K562 (cell line): Measurements from ENCODE around the gene LAMC1. TPM values are rescaled to one million over a fixed set of nuclear protein-coding genes. Genes with fewer than 3 reads are reported as not detected.
A peak's percentile ranks its signal among the peaks of the same experiment; 100 is the strongest.

Experiments used
- ATAC-seq: fragments of 200-7000 bp; cut with Tn5 transposase; 3 replicates; pipeline ENCODE4 v1.9.1; 2020; ENCODE audit warnings: moderate library complexity
- BruUV-seq: library from RNA; stranded (reverse); fragments of 400-500 nt; replicated peaks from 2 replicates; lab custom pipeline; 2021; lab: Mats Ljungman, UMichigan
- CTCF ChIA-PET: fragments of 300-600 bp; formaldehyde crosslinking; extraction: SDS; loops from one replicate; lab custom pipeline; 2021; ENCODE audit warnings: low intra/inter-chr PET ratio; lab: Yijun Ruan, JAX
- POLR2A ChIA-PET: fragments of 300-600, 350-650 bp; sonication (Branson Sonifier 250); formaldehyde crosslinking; extraction: SDS; loops from one replicate; lab custom pipeline; 2021; ENCODE audit warnings: antibody characterized with exemption, inconsistent platforms; lab: Yijun Ruan, JAX
- DNase-seq, 4 experiments: peaks; one replicate each; pipeline versions ENCODE4 v3.0.0 to v3.0.0-alpha.2; 2011 to 2018; ENCODE audit warnings: low spot score in 3 of 4, mixed read lengths in 3 of 4; ENCODE audit errors: extremely low read depth in 1 of 4
- FAIRE-seq: peaks from 2 replicates; lab custom pipeline; 2011; peaks lifted over from hg19 to GRCh38; lab: Jason Lieb, UNC
- H2AFZ ChIP-seq: 2 replicates; pipeline ENCODE4 v1.6.0; 2011; ENCODE audit warnings: low read depth, low read length, control low read depth, inconsistent platforms
- H3K27ac ChIP-seq: fragments of 200-600 bp; 3 replicates; pipeline ENCODE4 v1.8.0; 2011; ENCODE audit warnings: low read depth, mild to moderate bottlenecking, control low read depth, inconsistent platforms, low read length, moderate library complexity, mixed read lengths; ENCODE audit errors: extremely low read depth
- H3K27me3 ChIP-seq, 2 experiments: fragments of 300-600 bp in 1 of 2; 2 replicates in 1 of 2; 3 replicates in 1 of 2; pipeline versions ENCODE4 v1.6.0 to v1.8.0; 2011; ENCODE audit warnings: inconsistent platforms in 2 of 2, low read length in 2 of 2, mild to moderate bottlenecking in 1 of 2, mixed read lengths in 1 of 2, moderate library complexity in 1 of 2; ENCODE audit not compliant: control insufficient read depth in 2 of 2, insufficient read depth in 2 of 2
- H3K36me3 ChIP-seq: fragments of 300-600 bp; 3 replicates; pipeline ENCODE4 v1.8.0; 2011; ENCODE audit warnings: mild to moderate bottlenecking, low read length, inconsistent platforms; ENCODE audit not compliant: control insufficient read depth, insufficient read depth
- H3K4me1 ChIP-seq, 2 experiments: fragments of 200-600 bp in 1 of 2; replicated peaks in 1 of 2; 2 replicates in 1 of 2; 3 replicates in 1 of 2; pipeline versions ENCODE4 v1.5.1 to v1.8.0; 2011; ENCODE audit warnings: inconsistent platforms in 2 of 2, low read length in 2 of 2, mild to moderate bottlenecking in 1 of 2, mixed read lengths in 1 of 2, moderate library complexity in 1 of 2; ENCODE audit not compliant: control insufficient read depth in 2 of 2, insufficient read depth in 2 of 2
- H3K4me2 ChIP-seq: 2 replicates; pipeline ENCODE4 v1.6.1; 2011; ENCODE audit warnings: low read length, control low read depth, inconsistent platforms, mixed read lengths; ENCODE audit not compliant: insufficient read depth
- H3K4me3 ChIP-seq: fragments of 200-600 bp; sonication (generic), shearing (Covaris generic); 2 replicates; pipeline ENCODE4 v1.5.1; 2016; ENCODE audit warnings: control low read depth, inconsistent platforms
- H3K79me2 ChIP-seq: fragments of 200-600 bp; 3 replicates; pipeline ENCODE4 v1.8.0; 2011; ENCODE audit warnings: low read length, inconsistent platforms; ENCODE audit not compliant: control insufficient read depth, insufficient read depth
- H3K9ac ChIP-seq, 2 experiments: 2 replicates each; pipeline versions ENCODE4 v1.6.0 to v1.6.1; 2011; ENCODE audit warnings: low read depth in 2 of 2, low read length in 2 of 2, control low read depth in 1 of 2, inconsistent platforms in 1 of 2, mild to moderate bottlenecking in 1 of 2, mixed read lengths in 1 of 2; ENCODE audit not compliant: insufficient read depth in 1 of 2
- H3K9me1 ChIP-seq: one replicate; pipeline ENCODE4 v1.6.0; 2011; ENCODE audit warnings: inconsistent platforms, mild to moderate bottlenecking, low read length, moderate library complexity; ENCODE audit not compliant: control insufficient read depth, insufficient read depth
- H3K9me3 ChIP-seq: replicated peaks from 2 replicates; pipeline ENCODE4 v1.5.1; 2011; ENCODE audit warnings: low read depth, low read length, inconsistent platforms; ENCODE audit not compliant: control insufficient read depth, insufficient read depth
- H4K20me1 ChIP-seq: replicated peaks from 2 replicates; pipeline ENCODE4 v1.6.1; 2011; ENCODE audit warnings: low read length, inconsistent platforms, mixed read lengths; ENCODE audit not compliant: control insufficient read depth, insufficient read depth
- KDM1A ChIP-seq, 2 experiments: fragments of 450-650 bp; IDR thresholded peaks; 2 replicates each; pipeline ENCODE4 v1.6.1; 2016; ENCODE audit warnings: mild to moderate bottlenecking in 2 of 2
- ZNF398 ChIP-seq: fragments of 250-450 bp; sonication (Bioruptor Pico); IDR thresholded peaks from 2 replicates; pipeline ENCODE4 v1.8.0; 2021; ENCODE audit warnings: moderate library complexity, mild to moderate bottlenecking, inconsistent platforms
- WGBS: fragments of 100-300 bp; shearing (Covaris generic); methylation state at CpG from one replicate; pipeline ENCODE4 v1.1.6; 2016; ENCODE audit warnings: low coverage, mixed read lengths; ENCODE audit not compliant: insufficient coverage; ENCODE audit errors: missing lambda C conversion rate; 5-methylcytosine and 5-hydroxymethylcytosine counted together
- in situ Hi-C: fragments of 300-500 bp; cut with MboI; formaldehyde crosslinking; loops from 4 replicates; pipeline ENCODE4 v1.15.0; 2018; ENCODE audit warnings: inconsistent platforms, mixed read lengths
- intact Hi-C: fragments of 100-400 bp; cut with micrococcal nuclease; formaldehyde crosslinking; loops from 2 replicates; pipeline ENCODE4 v1.14.2; 2022
- polyA plus RNA-seq, 8 experiments: library from polyadenylated mRNA; depleted of rRNA in 4 of 8; stranded (reverse) in 5 of 8; unstranded in 3 of 8; fragments of >200 nt; fragmentation: Nextera tagmentation in 2 of 8; fragmentation: Illumina TruSeq in 1 of 8; extraction: Ambion mirVana in 2 of 8; extraction: Trizol in 1 of 8; gene quantifications; 2 replicates each; pipeline versions ENCODE4 v1.2.1 to v1.2.3, GENCODE V29; 2011 to 2014; ENCODE audit warnings: inconsistent platforms in 1 of 8, missing spikeins in 1 of 8
- total RNA-seq, 7 experiments: library from RNA; depleted of rRNA in 6 of 7; stranded (reverse); fragments of >200 nt in 6 of 7; fragmentation: Illumina TruSeq in 2 of 7; extraction: Trizol in 2 of 7; gene quantifications; 2 replicates each; pipeline versions ENCODE4 v1.2.1 to v1.2.3, GENCODE V29; 2011 to 2021; ENCODE audit warnings: low replicate concordance in 1 of 7
- TF ChIP-seq, protein P1 (sequence below): sonication (generic); formaldehyde crosslinking; IDR thresholded peaks from 2 replicates; pipeline ENCODE4 v1.8.0; 2023; ENCODE audit warnings: missing genetic modification reagents, mild to moderate bottlenecking, borderline replicate concordance

Gene LAMC1
- total and polyA plus RNA-seq, 9 of the 15 experiments (the other 6 are each of a cell fraction or from before 2014, with no cell fraction given), result 0.07 to 0.71 (median 0.13) TPM; not detected in 2

DNA sequence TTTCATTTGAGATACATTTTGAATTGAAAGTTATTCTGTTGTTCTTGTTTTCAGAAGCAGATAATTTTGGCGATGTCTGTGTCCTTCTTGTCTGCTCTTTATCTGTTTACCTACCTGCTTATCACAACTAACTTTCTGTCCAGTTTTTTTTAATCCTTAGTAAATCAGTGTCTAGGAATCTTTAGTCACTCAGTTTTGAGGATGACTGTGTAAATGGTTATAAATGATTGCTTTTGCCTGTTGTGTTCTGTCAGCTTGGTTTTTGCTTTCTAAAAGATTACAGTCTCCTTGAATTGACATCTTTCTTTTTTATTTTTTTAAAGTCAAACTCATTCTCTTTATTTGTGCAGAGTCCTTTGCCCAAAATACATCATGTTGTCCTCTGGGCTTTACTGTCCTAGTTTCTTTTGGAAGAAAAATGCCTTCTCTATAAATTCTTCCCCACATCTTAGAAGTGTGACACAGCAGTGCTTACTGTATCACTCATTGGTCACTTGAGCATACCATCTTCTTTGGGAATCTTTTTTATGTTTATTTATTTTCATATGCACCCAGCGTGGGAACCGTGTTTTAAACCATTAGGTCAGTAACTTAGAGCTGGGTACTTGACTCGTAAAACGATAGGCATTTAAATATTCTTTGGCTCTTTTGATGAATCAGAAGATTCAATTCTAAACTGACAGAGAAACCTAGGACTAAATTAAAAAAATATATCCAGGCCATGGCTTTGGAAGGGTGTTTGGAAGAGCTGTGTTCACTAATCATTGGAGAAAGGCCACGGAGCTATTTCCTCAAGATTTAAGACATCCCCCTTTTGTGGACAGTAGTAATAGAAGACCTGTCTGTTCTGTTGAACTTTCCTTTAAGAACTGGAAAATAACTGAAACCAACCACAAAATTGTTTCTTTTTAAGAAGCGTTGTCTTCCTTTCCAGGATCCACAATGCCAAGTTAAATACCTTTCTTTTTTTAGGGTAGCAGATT lies 20.9 kb downstream of the LAMC1 start:
- H3K4me2 ChIP-seq, result no peak overlapping the region
- H3K4me1 ChIP-seq, result no peaks in the 10 kb centered on the region
- no TSS peak for BruUV-seq
- H3K36me3 ChIP-seq, result no peaks in the 10 kb centered on the region
- WGBS, result 3% methylated on average over 7 of the region's 7 CpGs
- no peak for FAIRE-seq
- no peaks in the 10 kb centered on the region for H4K20me1 ChIP-seq
- no peak overlapping the region for H3K27ac ChIP-seq
- ChIA-PET POLR2A (interaction anchor here (0.8 kb wide), 1 partner anchor 43 kb away, joined by 3 read pairs; no protein-coding TSS in a partner anchor), CTCF (no interaction called here)
- H3K9me3 ChIP-seq, result no peaks in the 10 kb centered on the region
- TF ChIP-seq, protein P1, sequence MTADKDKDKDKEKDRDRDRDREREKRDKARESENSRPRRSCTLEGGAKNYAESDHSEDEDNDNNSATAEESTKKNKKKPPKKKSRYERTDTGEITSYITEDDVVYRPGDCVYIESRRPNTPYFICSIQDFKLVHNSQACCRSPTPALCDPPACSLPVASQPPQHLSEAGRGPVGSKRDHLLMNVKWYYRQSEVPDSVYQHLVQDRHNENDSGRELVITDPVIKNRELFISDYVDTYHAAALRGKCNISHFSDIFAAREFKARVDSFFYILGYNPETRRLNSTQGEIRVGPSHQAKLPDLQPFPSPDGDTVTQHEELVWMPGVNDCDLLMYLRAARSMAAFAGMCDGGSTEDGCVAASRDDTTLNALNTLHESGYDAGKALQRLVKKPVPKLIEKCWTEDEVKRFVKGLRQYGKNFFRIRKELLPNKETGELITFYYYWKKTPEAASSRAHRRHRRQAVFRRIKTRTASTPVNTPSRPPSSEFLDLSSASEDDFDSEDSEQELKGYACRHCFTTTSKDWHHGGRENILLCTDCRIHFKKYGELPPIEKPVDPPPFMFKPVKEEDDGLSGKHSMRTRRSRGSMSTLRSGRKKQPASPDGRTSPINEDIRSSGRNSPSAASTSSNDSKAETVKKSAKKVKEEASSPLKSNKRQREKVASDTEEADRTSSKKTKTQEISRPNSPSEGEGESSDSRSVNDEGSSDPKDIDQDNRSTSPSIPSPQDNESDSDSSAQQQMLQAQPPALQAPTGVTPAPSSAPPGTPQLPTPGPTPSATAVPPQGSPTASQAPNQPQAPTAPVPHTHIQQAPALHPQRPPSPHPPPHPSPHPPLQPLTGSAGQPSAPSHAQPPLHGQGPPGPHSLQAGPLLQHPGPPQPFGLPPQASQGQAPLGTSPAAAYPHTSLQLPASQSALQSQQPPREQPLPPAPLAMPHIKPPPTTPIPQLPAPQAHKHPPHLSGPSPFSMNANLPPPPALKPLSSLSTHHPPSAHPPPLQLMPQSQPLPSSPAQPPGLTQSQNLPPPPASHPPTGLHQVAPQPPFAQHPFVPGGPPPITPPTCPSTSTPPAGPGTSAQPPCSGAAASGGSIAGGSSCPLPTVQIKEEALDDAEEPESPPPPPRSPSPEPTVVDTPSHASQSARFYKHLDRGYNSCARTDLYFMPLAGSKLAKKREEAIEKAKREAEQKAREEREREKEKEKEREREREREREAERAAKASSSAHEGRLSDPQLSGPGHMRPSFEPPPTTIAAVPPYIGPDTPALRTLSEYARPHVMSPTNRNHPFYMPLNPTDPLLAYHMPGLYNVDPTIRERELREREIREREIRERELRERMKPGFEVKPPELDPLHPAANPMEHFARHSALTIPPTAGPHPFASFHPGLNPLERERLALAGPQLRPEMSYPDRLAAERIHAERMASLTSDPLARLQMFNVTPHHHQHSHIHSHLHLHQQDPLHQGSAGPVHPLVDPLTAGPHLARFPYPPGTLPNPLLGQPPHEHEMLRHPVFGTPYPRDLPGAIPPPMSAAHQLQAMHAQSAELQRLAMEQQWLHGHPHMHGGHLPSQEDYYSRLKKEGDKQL, result no peak
- TF ChIP-seq KDM1A (IDR thresholded peaks at IDR 0.05) (0 out of 4 replicates have a peak, but pooled peaks of 1 of the 2 experiments have one; percentile 24), ZNF398 (no peak)
- intact Hi-C loops, result no loop called here
- H3K27me3 ChIP-seq, result peaks cover 0 to under 1% of the 10 kb centered on the region in 2 experiments; a peak in 1 of 5 replicates
- no peaks in the 10 kb centered on the region for H3K79me2 ChIP-seq
- no peak overlapping the region for H3K9ac ChIP-seq
- in situ Hi-C loops, result no loop called here
- ATAC-seq, result no peak
- no peak overlapping the region for H3K4me3 ChIP-seq
- H3K9me1 ChIP-seq, result no peaks in the 10 kb centered on the region
- no peak for DNase-seq
- H2AFZ ChIP-seq, result no peak overlapping the region
